ENCODE measurements around the gene APOA5.

Gene APOA5

GRCh38 chr11:116791813-116792143 lies at the start of gene APOA5:
TSS of gene APOA5 (minus strand) at chr11:116791879. CDS start at chr11:116791860, 19 bp downstream.
- no peak for DNase-seq (ENCODE audit: extremely low read depth, low read depth)
- TF ChIP-seq, protein P1, sequence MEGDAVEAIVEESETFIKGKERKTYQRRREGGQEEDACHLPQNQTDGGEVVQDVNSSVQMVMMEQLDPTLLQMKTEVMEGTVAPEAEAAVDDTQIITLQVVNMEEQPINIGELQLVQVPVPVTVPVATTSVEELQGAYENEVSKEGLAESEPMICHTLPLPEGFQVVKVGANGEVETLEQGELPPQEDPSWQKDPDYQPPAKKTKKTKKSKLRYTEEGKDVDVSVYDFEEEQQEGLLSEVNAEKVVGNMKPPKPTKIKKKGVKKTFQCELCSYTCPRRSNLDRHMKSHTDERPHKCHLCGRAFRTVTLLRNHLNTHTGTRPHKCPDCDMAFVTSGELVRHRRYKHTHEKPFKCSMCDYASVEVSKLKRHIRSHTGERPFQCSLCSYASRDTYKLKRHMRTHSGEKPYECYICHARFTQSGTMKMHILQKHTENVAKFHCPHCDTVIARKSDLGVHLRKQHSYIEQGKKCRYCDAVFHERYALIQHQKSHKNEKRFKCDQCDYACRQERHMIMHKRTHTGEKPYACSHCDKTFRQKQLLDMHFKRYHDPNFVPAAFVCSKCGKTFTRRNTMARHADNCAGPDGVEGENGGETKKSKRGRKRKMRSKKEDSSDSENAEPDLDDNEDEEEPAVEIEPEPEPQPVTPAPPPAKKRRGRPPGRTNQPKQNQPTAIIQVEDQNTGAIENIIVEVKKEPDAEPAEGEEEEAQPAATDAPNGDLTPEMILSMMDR (IDR thresholded peaks at IDR 0.05; ENCODE audit: low read depth, low read length): no peak

GRCh38 chr11:116840746-116841296 lies 49.1 kb upstream of the APOA5 start:
- DNase-seq (ENCODE audit: extremely low read depth, low read depth): no peak
- TF ChIP-seq, protein P1 (IDR thresholded peaks at IDR 0.05; ENCODE audit: low read depth, low read length): no peak

DNA sequence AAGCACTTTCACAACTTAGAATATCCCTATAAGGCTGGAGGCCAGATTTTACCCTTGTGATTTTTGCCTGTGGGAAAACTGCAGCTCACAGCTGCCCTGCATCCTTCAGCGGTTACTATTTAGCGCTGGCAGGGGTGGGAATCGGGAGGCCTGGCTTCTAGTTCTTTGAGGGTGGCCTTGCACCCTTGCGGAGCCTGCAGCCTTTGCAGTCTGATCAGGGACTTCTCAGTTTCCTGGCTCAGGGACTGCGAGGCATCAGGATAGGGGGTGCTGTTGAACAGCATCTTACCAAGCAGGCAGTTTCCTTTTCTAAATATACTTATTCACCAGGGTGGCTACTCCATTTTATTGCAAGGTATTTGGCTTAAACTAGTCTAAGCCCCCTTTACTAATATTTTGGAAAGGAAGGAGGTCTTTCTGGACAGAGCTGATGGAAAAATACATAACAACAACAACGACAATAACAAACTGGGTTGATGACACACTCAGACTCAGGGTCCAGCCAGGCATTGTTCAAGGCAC lies 48.6 kb upstream of the APOA5 start:
- no peak for DNase-seq (ENCODE audit: extremely low read depth, low read depth)

GRCh38 chr11:116838321-116839084 lies 46.8 kb upstream of the APOA5 start:
- no peak for DNase-seq (ENCODE audit: extremely low read depth, low read depth)
- TF ChIP-seq, protein P1 (IDR thresholded peaks at IDR 0.05; ENCODE audit: low read depth, low read length): no peak

More for the DNA sequence above, 48.6 kb upstream of the APOA5 start:
- TF ChIP-seq, protein P1 (IDR thresholded peaks at IDR 0.05; ENCODE audit: low read depth, low read length): peak; percentile 14

DNA sequence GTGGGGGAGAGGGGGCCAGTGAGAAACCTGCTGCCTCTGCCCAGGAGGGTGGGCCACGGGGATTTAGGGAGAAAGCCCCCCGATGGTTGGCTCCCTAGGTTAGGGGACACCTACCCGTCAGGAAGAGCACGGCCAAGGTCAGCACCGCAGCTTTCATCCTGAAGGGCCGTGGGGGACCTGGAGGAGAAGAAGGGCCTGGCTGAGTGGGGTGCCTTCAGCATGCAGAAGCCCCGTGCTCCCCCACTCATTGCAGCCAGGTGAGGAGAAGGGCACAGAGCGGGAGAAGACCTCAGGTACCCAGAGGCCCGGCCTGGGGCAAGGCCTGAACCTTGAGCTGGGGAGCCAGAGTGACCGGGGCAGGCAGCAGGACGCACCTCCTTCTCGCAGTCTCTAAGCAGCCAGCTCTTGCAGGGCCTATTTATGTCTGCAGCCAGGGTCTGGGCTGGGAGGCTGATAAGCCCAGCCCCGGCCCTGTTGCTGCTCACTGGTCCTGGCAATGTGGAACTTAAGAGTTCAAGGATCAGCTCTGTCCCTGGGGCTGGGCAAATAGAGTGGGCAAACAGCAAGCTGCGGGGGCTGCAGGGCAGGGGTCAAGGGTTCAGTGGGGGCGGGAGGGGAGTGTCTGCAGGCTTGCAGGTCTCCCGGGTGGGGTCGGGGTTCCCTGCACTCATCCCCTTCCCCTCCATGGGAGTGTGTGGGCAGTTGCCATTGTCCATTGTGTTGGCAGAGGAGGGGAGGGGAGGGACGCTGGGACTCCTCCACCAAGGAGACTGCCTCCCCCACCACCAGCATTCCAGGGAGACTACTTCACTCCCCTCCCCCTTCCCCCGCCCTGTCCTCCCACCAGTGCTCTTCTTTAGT lies 45.8 kb upstream of the APOA5 start, which contains the start of gene APOA1:
Gene APOA1 (minus strand): TSS at position 392 of the 861 bp plus-strand sequence. CDS start 235 bp downstream, at position 157.
- TF ChIP-seq, protein P1 (IDR thresholded peaks at IDR 0.05; ENCODE audit: low read depth, low read length): no peak
- no peak for DNase-seq (ENCODE audit: extremely low read depth, low read depth)

- DNase-seq (ENCODE audit: extremely low read depth, low read depth): no peak
- TF ChIP-seq, protein P1 (IDR thresholded peaks at IDR 0.05; ENCODE audit: low read depth, low read length): no peak
These were observed 44.9 kb upstream of the APOA5 start for GRCh38 chr11:116836632-116836991.

Measured in AG09319 (cell line).